Pancreas (tissue), 10 donors: Measurements from ENCODE around the gene MMP7. TPM values are rescaled to one million over a fixed set of nuclear protein-coding genes. Genes with fewer than 3 reads are reported as not detected.
A peak's percentile ranks its signal among the peaks of the same experiment; 100 is the strongest.

Experiments
- ATAC-seq, 4 donors: fragments of 200-7000 bp; cut with Tn5 transposase; one replicate each; pipeline versions ENCODE4 v1.8.0 to v1.9.1; 2020; ENCODE audit warnings: mild to moderate bottlenecking in 4 of 4, moderate library complexity in 4 of 4
- DNase-seq, 6 donors: peaks; one replicate each; pipeline ENCODE4 v3.0.0-alpha.2; 2020
- FAIRE-seq: peaks from 2 replicates; lab custom pipeline; 2012; peaks lifted over from hg19 to GRCh38; lab: Jason Lieb, UNC
- H3K27ac ChIP-seq, 4 donors: fragments of 200-600 bp; sonication (generic); 1 replicate in 3 of 4; 2 replicates in 1 of 4; pipeline versions ENCODE4 v1.5.0 to v1.8.0; 2020
- H3K27me3 ChIP-seq, 4 donors: fragments of 200-600 bp; one replicate each; pipeline ENCODE4 v1.8.0; 2021
- H3K36me3 ChIP-seq, 3 donors: fragments of 200-600 bp; sonication (generic) in 1 of 3; one replicate each; pipeline versions ENCODE4 v1.5.0 to v1.8.0; 2020 to 2021
- H3K4me1 ChIP-seq, 3 donors: fragments of 200-600 bp; one replicate each; pipeline ENCODE4 v1.8.0; 2021
- H3K4me3 ChIP-seq, 4 donors: fragments of 200-600 bp; sonication (generic) in 2 of 4; one replicate each; pipeline versions ENCODE4 v1.5.0 to v1.8.0; 2020 to 2021
- H3K9me3 ChIP-seq, 4 donors: fragments of 200-600 bp; one replicate each; pipeline ENCODE4 v1.8.0; 2021
- WGBS, 2 donors: extraction: QIAGEN DNeasy Blood & Tissue Kit; methylation state at CpG; one replicate each; pipeline ENCODE4 v1.1.7; 2013; 5-methylcytosine and 5-hydroxymethylcytosine counted together
- intact Hi-C, 3 donors: fragments of 100-400 bp; cut with DNase I; formaldehyde crosslinking; loops; one replicate each; pipeline versions ENCODE4 v1.11.1 to v1.14.2; 2022
- polyA plus RNA-seq, 2 donors: library from polyadenylated mRNA; stranded (reverse); fragments of 200-250 nt; gene quantifications; one replicate each; pipeline ENCODE4 v1.2.3, GENCODE V29; 2013
- total RNA-seq, 6 donors: library from RNA; stranded (reverse); fragmentation: NEBNext Ultra II Directional in 4 of 6; extraction: Animal tissue kit (Norgen Biotek cat#: 25700) in 4 of 6; gene quantifications; one replicate each; pipeline versions ENCODE4 v1.2.1 to v1.2.4, GENCODE V29; 2021 to 2023
- TF ChIP-seq, protein P1 (sequence below), 4 donors: fragments of 200-600 bp; sonication (generic) in 3 of 4; IDR thresholded peaks; one replicate each; pipeline versions ENCODE4 v1.5.0 to v1.8.0; 2021; ENCODE audit warnings: antibody characterized with exemption in 4 of 4
- donor health status: healthy with polysubstance abuse.
- donor health status: DM: no; HTN: no; CAD: no; lungs with moderate emphysema.
- donor health status: DM: no; HTN: no; CAD: no.
- donor health status: control.
- donor health status: control.
- donor health status: Bipolar disorder and iron deficiency.
- donor health status: DM: yes; HTN: yes; CAD: no.
- donor health status: DM: no; HTN: no; CAD: no.
- donor health status: DM: no; HTN: no; CAD: no.
- donor health status: DM: yes; HTN: yes; CAD: no.

The MMP7 gene
- total and polyA plus RNA-seq, 8 donors: 13.5 to 751 (median 36.0) TPM

DNA sequence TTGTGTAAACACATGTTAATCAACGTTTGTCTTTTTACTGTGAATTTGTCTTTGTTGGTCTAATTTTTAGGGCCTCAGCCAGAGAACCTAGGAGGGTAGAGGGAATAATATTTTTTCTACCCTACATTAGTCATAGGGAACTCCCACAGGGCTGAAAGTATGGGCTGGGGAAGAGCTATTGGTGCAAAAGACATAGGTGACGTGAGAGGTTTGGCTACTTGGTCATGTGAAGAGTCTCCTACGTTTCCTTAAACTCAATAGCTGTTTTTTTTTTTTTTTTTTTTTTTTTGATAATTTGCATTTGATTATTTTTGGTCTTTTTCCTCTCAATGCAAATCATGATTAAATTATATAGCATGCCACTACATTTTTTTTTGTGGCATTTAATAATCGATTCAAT lies 15.9 kb upstream of the MMP7 start:
- no peak for DNase-seq
- no peaks in the 10 kb centered on the region for H3K36me3 ChIP-seq
- FAIRE-seq: no peak
- no peaks in the 10 kb centered on the region for H3K9me3 ChIP-seq
- no peaks in the 10 kb centered on the region for H3K27me3 ChIP-seq
- TF ChIP-seq, protein P1, sequence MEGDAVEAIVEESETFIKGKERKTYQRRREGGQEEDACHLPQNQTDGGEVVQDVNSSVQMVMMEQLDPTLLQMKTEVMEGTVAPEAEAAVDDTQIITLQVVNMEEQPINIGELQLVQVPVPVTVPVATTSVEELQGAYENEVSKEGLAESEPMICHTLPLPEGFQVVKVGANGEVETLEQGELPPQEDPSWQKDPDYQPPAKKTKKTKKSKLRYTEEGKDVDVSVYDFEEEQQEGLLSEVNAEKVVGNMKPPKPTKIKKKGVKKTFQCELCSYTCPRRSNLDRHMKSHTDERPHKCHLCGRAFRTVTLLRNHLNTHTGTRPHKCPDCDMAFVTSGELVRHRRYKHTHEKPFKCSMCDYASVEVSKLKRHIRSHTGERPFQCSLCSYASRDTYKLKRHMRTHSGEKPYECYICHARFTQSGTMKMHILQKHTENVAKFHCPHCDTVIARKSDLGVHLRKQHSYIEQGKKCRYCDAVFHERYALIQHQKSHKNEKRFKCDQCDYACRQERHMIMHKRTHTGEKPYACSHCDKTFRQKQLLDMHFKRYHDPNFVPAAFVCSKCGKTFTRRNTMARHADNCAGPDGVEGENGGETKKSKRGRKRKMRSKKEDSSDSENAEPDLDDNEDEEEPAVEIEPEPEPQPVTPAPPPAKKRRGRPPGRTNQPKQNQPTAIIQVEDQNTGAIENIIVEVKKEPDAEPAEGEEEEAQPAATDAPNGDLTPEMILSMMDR (IDR thresholded peaks at IDR 0.05): no peak
- peak in 1 of 4 donors; percentile 53 for ATAC-seq
- 53 to 71% methylated on average over 4 of the region's 4 CpGs for WGBS, 2 donors
- no peak overlapping the region for H3K27ac ChIP-seq
- no peak overlapping the region for H3K4me3 ChIP-seq
- intact Hi-C loops: no loop called here
- peaks cover 0 to 2% (median 0%) of the 10 kb centered on the region in 3 donors for H3K4me1 ChIP-seq

DNA sequence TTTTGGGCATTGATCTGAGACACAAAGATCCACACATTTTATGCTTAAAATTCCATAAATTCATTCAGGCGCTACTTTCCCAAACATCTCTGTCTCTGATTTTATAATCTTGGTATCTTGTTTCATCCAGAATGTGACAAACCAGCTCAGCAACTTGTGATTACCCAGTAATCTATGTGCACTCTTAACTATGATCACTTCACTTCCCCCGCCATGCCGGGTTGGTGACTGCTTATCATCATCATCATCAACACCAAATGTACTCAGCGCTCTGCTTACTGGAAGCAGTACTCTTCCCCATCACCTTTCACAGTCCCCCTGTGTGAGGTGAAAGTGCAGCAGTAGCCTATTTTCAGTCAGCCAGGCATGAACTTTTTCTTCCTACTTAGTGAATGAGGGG lies 15.2 kb upstream of the MMP7 start:
- TF ChIP-seq, protein P1 (IDR thresholded peaks at IDR 0.05): no peak
- intact Hi-C loops: no loop called here
- Histone ChIP-seq H3K27ac (no peak overlapping the region), H3K4me1 (no peaks in the 10 kb centered on the region), H3K9me3 (no peaks in the 10 kb centered on the region), H3K36me3 (no peaks in the 10 kb centered on the region), H3K4me3 (no peak overlapping the region), H3K27me3 (no peaks in the 10 kb centered on the region)
- no peak for ATAC-seq
- no peak for FAIRE-seq
- DNase-seq: no peak
- 52 to 64% methylated on average over 4 of the region's 4 CpGs for WGBS, 2 donors

DNA sequence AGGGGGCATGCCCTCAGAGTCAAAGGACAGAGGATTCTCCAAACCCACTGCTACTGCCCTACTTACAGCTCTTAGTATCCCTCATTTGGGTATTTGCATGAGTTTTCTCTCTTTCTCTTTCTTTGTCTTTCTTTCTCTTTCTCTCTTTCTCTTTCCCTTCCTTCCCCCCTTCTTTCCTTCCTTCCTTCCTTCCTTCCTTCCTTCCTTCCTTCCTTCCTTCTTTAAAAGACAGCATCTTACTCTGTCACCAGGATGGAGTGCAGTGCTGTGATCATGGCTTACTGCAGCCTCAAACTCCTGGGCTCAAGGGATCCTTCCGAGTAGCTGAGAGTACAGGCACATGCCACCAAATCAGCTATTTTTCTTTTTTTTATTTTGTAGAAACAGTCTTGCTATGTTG lies 14.0 kb upstream of the MMP7 start:
- intact Hi-C loops: no loop called here
- no peak overlapping the region for H3K4me3 ChIP-seq
- no peak for DNase-seq
- no peaks in the 10 kb centered on the region for H3K36me3 ChIP-seq
- no peaks in the 10 kb centered on the region for H3K27me3 ChIP-seq
- WGBS, 2 donors: 73 to 84% methylated on average over 1 of the region's 1 CpG
- no peak for FAIRE-seq
- H3K27ac ChIP-seq: no peak overlapping the region
- TF ChIP-seq, protein P1 (IDR thresholded peaks at IDR 0.05): no peak
- H3K4me1 ChIP-seq: no peaks in the 10 kb centered on the region
- ATAC-seq: no peak
- no peaks in the 10 kb centered on the region for H3K9me3 ChIP-seq

DNA sequence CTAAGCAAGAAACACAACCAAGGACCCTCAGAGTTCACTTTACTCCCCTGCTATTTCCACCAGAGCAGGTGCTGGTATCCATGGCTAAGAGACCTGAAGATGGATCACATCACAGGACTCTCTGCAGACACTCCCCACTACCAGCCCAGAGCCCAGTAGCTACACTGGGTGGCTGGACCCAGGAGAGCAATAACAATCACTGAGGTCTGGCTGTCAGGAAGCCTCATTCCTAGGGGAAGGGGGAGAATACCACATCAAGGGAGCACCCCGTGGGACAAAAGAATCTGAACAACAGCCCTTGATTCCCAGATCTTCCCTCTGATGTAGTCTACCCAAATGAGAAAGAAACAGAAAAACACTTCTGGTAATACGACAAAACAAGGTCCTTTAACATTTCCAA lies 9.0 kb upstream of the MMP7 start:
- no peak for DNase-seq
- 66 to 77% methylated on average over 2 of the region's 2 CpGs for WGBS, 2 donors
- intact Hi-C loops: no loop called here
- Histone ChIP-seq H3K4me1 (no peaks in the 10 kb centered on the region), H3K27ac (no peak overlapping the region), H3K4me3 (no peak overlapping the region), H3K36me3 (no peaks in the 10 kb centered on the region), H3K9me3 (no peaks in the 10 kb centered on the region), H3K27me3 (no peaks in the 10 kb centered on the region)
- no peak for FAIRE-seq
- TF ChIP-seq, protein P1 (IDR thresholded peaks at IDR 0.05): no peak
- no peak for ATAC-seq

DNA sequence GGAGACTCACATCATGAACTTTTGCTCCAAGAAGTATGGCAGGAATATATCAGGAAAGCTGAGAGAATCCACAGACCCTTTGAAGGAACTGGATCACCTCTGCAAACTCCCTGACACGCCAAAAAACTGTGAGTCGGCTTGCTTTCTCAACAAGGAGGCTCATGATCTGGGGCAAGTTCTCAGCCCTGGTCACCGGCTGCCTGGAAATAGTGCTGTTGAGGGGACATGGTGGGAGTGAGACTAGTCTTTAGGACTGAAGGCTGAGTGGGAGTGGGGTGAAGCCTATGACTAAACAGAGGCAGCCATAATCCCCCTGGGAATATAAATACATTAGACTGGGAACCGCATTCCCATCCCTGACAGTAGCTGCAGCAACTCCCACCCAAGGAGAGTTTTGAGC lies 8.4 kb upstream of the MMP7 start:
- no peak overlapping the region for H3K27ac ChIP-seq
- H3K4me1 ChIP-seq: no peaks in the 10 kb centered on the region
- no peaks in the 10 kb centered on the region for H3K9me3 ChIP-seq
- intact Hi-C loops: no loop called here
- H3K4me3 ChIP-seq: no peak overlapping the region
- ATAC-seq (no peak), FAIRE-seq (no peak), DNase-seq (no peak)
- H3K27me3 ChIP-seq: no peaks in the 10 kb centered on the region
- no peaks in the 10 kb centered on the region for H3K36me3 ChIP-seq
- 71 to 88% methylated on average over 4 of the region's 4 CpGs for WGBS, 2 donors
- TF ChIP-seq, protein P1 (IDR thresholded peaks at IDR 0.05): no peak
